Ishikawa (cell line): ENCODE results near the gene PRSS2.

Experiments used
- CEBPB ChIP-seq: IDR thresholded peaks from 2 replicates; pipeline ENCODE4 v1.6.1; 2012
- EGR1 ChIP-seq: IDR thresholded peaks from 2 replicates; pipeline ENCODE4 v1.6.1; 2012
- EP300 ChIP-seq: IDR thresholded peaks from 2 replicates; pipeline ENCODE4 v1.6.1; 2012; ENCODE audit warnings: borderline replicate concordance
- FOXM1 ChIP-seq: IDR thresholded peaks from 2 replicates; pipeline ENCODE4 v1.6.1; 2012; ENCODE audit warnings: low read depth, borderline replicate concordance
- MAX ChIP-seq: IDR thresholded peaks from 2 replicates; pipeline ENCODE4 v1.6.1; 2012
- RAD21 ChIP-seq: IDR thresholded peaks from 2 replicates; pipeline ENCODE4 v1.6.1; 2012; ENCODE audit warnings: low read depth
- REST ChIP-seq: IDR thresholded peaks from 2 replicates; pipeline ENCODE4 v1.6.1; 2012; ENCODE audit warnings: low read depth, mild to moderate bottlenecking
- TAF1 ChIP-seq: IDR thresholded peaks from 2 replicates; pipeline ENCODE4 v1.6.1; 2012; ENCODE audit warnings: low read depth, mild to moderate bottlenecking
- TCF12 ChIP-seq: IDR thresholded peaks from 2 replicates; pipeline ENCODE4 v1.6.1; 2012; ENCODE audit warnings: low read depth
- TEAD4 ChIP-seq: IDR thresholded peaks from 2 replicates; pipeline ENCODE4 v1.6.1; 2012
- USF1 ChIP-seq: IDR thresholded peaks from 2 replicates; pipeline ENCODE4 v1.6.1; 2012
- YY1 ChIP-seq: IDR thresholded peaks from 2 replicates; pipeline ENCODE4 v1.6.1; 2012; ENCODE audit warnings: low read depth

GRCh38 chr7:142776206-142776844 lies 5.6 kb downstream of the PRSS2 start:
- TF ChIP-seq EGR1 (no peak), TAF1 (no peak), FOXM1 (no peak), RAD21 (no peak), MAX (no peak), YY1 (no peak), CEBPB (no peak), TEAD4 (no peak), TCF12 (no peak), EP300 (0 out of 2 replicates have a peak, but pooled peaks have one; percentile 23), REST (no peak), USF1 (no peak)
